Heart left ventricle (tissue), 13 donors: ENCODE results near the gene ASB14.

Source experiments
- CTCF ChIP-seq, 12 donors: fragments of 200-600 bp; sonication (generic) in 4 of 12; IDR thresholded peaks; one replicate each; pipeline versions ENCODE4 v1.5.0 to v1.8.0; 2018 to 2022; ENCODE audit warnings: antibody characterized with exemption in 12 of 12, mild to moderate bottlenecking in 5 of 12
- POLR2A ChIP-seq, 2 donors: fragments of 450-650 bp; IDR thresholded peaks; one replicate each; pipeline ENCODE4 v1.6.1; 2017; ENCODE audit warnings: antibody characterized with exemption in 2 of 2, mild to moderate bottlenecking in 2 of 2, moderate library complexity in 2 of 2
- donor health status: ischemic (EF 13 %, LVEDD 7.1; RV severe dilation, severe dysfunction).
- donor health status: DM: no; HTN: yes; CAD: no.
- donor health status: DM: no; HTN: no; CAD: no.
- donor health status: ischemic (EF 25% LVEDD 6.9; RV normal size, moderate dysfunction).
- donor health status: ischemic (EF 25% LVEDD 5.7; RV mildly dilated, moderate dysfunction).
- donor health status: ischemic (EF 35%, LVEDD 5.7; RV mildly dilated, moderate dysfunction).
- donor health status: nonischemic (EF 11% LVEDD 7.7; RV severe dilation, severe dysfunction).
- donor health status: DM: yes; HTN: yes; CAD: no.
- donor health status: PGD.
- donor health status: ischemic (EF 29% LVEDD 5.4; RV normal size, mild dysfunction).
- donor health status: nonischemic (EF 23%, LVEDD 6.1; RV moderate dilation, normal function).

GRCh38 chr3:57335283-57335938 lies 42.9 kb upstream of the ASB14 start:
- TF ChIP-seq CTCF (IDR thresholded peaks at IDR 0.05), result no peak
- no peak for TF ChIP-seq POLR2A (IDR thresholded peaks at IDR 0.05)
